ENCODE results near the gene MALRD1.
"Not testable (repeated sequence)": the region's sequence is repeated elsewhere in the genome, so short reads cannot be mapped to it uniquely, and the experiment has no call there.

MALRD1 gene

DNA sequence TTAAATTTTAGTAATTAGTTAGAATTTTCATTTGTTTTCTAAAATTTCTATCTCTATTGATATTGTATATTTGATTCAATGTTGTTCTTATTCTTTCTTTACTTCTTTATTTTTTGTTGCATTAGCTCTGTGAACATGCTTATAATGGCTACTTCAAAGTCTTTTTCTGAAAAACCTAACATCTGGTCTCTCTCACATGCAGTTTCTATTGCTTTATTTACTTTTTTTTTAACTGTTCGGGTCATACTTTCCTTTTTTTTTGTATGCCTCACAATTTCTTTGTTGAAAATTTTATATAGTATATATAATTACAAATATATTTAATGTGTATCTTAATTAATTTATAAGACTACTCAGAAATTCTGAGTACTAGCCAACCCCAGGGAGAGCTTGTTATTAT is 715.5 kb downstream of the MALRD1 start:
- no peak for DNase-seq (ENCODE audit: low read depth in 1 of 2, low spot score in 1 of 2)

GRCh38 chr10:19767876-19768275 is 719.3 kb downstream of the MALRD1 start:
- no peak for DNase-seq (ENCODE audit: low read depth in 1 of 2, low spot score in 1 of 2)

DNA sequence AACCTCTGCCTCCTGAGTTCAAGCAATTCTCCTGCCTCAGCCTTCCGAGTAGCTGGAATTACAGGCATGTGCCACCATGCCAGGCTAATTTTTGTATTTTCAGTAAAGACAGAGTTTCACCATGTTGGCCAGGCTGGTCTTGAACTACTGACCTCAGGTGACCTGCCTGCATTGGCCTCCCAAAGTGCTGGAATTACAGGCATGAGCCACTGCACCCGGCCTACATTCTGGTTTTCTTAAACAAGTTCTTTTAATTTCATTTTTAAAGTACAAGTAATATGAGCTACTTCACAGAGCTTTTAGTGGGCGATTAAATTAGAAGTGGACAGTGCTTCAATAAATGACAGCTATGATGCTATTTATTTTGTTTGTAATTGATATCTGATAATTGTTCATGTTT is 721.2 kb downstream of the MALRD1 start:
- not testable (repeated sequence) for DNase-seq (ENCODE audit: low read depth in 1 of 2, low spot score in 1 of 2)

- DNase-seq (ENCODE audit: low read depth in 1 of 2, low spot score in 1 of 2), result no peak
Measured at GRCh38 chr10:19772972-19773371, 724.4 kb downstream of the MALRD1 start.

DNA sequence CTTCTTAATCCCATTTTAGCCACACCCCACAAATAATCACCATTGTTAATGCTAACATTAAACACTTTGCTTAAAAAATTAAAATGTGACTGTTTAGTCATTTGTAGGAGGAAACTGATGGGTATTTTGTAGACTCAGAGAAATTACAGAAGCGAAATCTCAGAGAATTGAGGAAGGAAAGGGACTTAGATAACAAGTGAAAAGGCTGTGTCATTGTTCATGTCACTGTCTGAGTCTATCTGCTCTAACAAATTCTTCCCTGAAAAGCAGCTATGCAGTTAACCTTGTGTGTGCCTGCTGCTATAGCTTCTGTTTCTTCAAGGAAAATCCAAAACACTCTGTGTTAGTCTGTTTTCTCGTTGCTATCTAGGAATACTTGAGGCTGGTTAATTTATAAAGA is 726.7 kb downstream of the MALRD1 start:
- no peak for DNase-seq (ENCODE audit: low read depth in 1 of 2, low spot score in 1 of 2)

GRCh38 chr10:19777806-19778205 is 729.2 kb downstream of the MALRD1 start:
- no peak for DNase-seq (ENCODE audit: low read depth in 1 of 2, low spot score in 1 of 2)

DNA sequence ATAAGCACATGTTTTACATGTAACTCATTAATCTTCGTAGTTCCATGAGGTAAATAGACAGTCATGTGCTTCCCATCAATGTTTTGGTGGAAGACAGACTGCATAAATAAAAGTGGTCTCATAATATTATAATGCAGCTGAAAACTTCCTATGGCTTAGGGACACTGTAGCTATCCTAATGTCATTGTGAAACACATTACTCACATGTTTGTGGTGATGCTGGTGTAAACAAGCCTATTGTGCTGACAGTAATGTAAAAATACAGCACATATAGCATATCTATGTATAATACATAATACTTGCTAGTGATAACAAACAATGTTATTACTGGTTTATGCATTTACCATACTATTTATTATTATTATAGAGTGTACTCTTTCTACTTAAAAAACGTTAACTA is 730.4 kb downstream of the MALRD1 start:
- DNase-seq (ENCODE audit: low read depth in 1 of 2, low spot score in 1 of 2), result no peak

GRCh38 chr10:19782430-19783089 is 734.0 kb downstream of the MALRD1 start:
- DNase-seq (ENCODE audit: low read depth in 1 of 2, low spot score in 1 of 2), result no peak

DNA sequence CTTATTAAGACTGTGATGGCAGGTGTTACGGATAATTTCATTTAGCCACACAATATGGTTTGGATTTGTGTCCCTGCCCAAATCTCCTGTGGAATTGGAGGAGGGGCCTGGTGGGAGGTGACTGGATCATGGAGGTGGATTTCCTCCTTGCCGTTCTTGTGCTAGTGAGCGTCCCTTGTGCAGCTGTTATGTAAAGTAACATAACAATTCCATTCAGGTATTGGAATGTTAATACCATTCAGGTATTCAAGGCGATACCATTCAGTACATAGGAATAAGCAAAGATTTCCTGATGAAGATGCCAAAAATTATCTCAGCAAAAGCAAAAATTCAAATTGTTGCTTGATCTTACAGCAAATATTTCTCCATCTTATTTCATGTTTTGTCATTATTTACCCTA is 735.1 kb downstream of the MALRD1 start:
- no peak for DNase-seq (ENCODE audit: low read depth in 1 of 2, low spot score in 1 of 2)

Measured in activated T-helper 1 cell treated with anti-CD3 and anti-CD28 coated beads, Interleukin-2, amount 50 U/mL, for 16 hours (primary cell).